ENCODE results near the gene MYPN.

DNA sequence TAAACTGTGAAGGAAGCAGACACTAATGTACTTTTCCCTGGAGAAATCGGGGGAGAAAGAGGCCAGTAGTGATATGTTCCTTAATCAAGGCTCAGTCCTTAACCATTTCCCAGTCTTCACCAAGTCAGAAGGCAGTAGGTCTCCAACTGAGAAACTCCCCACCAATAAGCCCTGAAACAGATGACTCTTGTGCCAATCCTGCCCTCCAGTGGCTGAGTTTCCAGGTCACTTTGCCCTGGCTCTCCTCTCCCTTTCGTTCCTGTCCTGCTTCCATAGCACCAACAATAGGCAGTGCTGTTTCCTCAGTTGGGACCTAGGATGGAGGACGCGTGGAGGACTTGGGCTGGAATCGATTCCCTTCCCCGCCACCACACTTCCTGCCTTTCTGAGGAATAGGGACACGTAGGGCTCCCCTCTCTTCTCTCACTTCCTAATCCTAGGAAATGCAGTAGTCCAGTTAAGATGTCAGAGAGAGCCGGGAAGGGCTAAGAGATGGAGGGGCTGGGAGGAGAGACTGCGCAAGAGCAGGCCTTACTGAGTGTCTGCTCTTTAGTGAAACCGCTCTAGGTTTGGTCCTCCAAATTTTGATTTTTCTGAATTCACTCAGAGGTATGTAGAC is 99.2 kb downstream of the MYPN start:
- TF ChIP-seq CTCF (IDR thresholded peaks at IDR 0.05 in 4 of 5, conservative IDR thresholded peaks at IDR 0.05 in 1 of 5) (peak in 2 of 5 experiments; percentile 11 to 19), POLR2A (IDR thresholded peaks at IDR 0.05) (no peak)

All from gastrocnemius medialis (tissue), 4 donors.